HEK293 (cell line): ENCODE results near the gene MIEN1.

ENCODE experiments used
- CTCF ChIA-PET: fragments of 350-600 bp; formaldehyde crosslinking; extraction: SDS; loops from one replicate; lab custom pipeline; 2021; ENCODE audit warnings: antibody characterized with exemption; lab: Yijun Ruan, JAX
- POLR2A ChIA-PET: fragments of 300-600 bp; formaldehyde crosslinking; extraction: SDS; loops from one replicate; lab custom pipeline; 2020; ENCODE audit warnings: antibody characterized with exemption, inconsistent platforms; lab: Yijun Ruan, JAX
- H3K27ac ChIP-seq: fragments of 200-500 bp; sonication (Bioruptor generic); 2 replicates; pipeline ENCODE4 v1.5.1; 2014; ENCODE audit warnings: low read depth, low read length, control low read depth, inconsistent platforms; ENCODE audit errors: extremely low read depth
- H3K36me3 ChIP-seq, 2 experiments: fragments of 200-500 bp in 1 of 2; sonication (Bioruptor generic) in 1 of 2; 1 replicate in 1 of 2; 2 replicates in 1 of 2; pipeline ENCODE4 v1.5.1; 2014 to 2017; ENCODE audit warnings: inconsistent platforms in 2 of 2, low read length in 2 of 2; ENCODE audit not compliant: control insufficient read depth in 2 of 2, insufficient read depth in 1 of 2
- H3K4me1 ChIP-seq: fragments of 200-500 bp; sonication (Bioruptor generic); 2 replicates; pipeline ENCODE4 v1.5.1; 2014; ENCODE audit warnings: mild to moderate bottlenecking, low read length, inconsistent platforms; ENCODE audit not compliant: control insufficient read depth, insufficient read depth
- H3K4me3 ChIP-seq: 2 replicates; pipeline ENCODE4 v1.5.1; 2011; ENCODE audit warnings: low read depth, mild to moderate bottlenecking, control low read depth, low read length, moderate library complexity
- H3K9me3 ChIP-seq: fragments of 200-500 bp; sonication (Bioruptor generic); 2 replicates; pipeline ENCODE4 v1.5.1; 2014; ENCODE audit warnings: low read depth, low read length, inconsistent platforms; ENCODE audit not compliant: control insufficient read depth, insufficient read depth
- BCL11B ChIP-seq: fragments of 450-650 bp; formaldehyde crosslinking; IDR thresholded peaks from 2 replicates; pipeline ENCODE4 v1.5.1; 2016; ENCODE audit warnings: low read depth, missing biosample characterization, missing genetic modification characterization
- EGR2 ChIP-seq: fragments of 450-650 bp; formaldehyde crosslinking; IDR thresholded peaks from 2 replicates; pipeline ENCODE4 v1.5.1; 2016; ENCODE audit warnings: low read depth, missing biosample characterization, missing genetic modification characterization
- ELK4 ChIP-seq: IDR thresholded peaks from 2 replicates; pipeline ENCODE4 v1.6.1; 2011; ENCODE audit warnings: mild to moderate bottlenecking, low read depth, low read length, borderline replicate concordance
- GLI4 ChIP-seq: fragments of 450-650 bp; formaldehyde crosslinking; IDR thresholded peaks from 2 replicates; pipeline ENCODE4 v1.5.1; 2016; ENCODE audit warnings: missing biosample characterization, missing genetic modification characterization
- IKZF3 ChIP-seq: fragments of 450-650 bp; IDR thresholded peaks from 2 replicates; pipeline ENCODE4 v1.5.0; 2018; ENCODE audit warnings: missing biosample characterization, mild to moderate bottlenecking, missing genetic modification characterization, moderate library complexity
- KLF16 ChIP-seq: fragments of 450-650 bp; formaldehyde crosslinking; IDR thresholded peaks from 2 replicates; pipeline ENCODE4 v1.5.1; 2017; ENCODE audit warnings: missing biosample characterization, missing genetic modification characterization
- KLF17 ChIP-seq: fragments of 450-650 bp; formaldehyde crosslinking; IDR thresholded peaks from 2 replicates; pipeline ENCODE4 v1.5.1; 2016; ENCODE audit warnings: missing biosample characterization, missing genetic modification characterization
- KLF8 ChIP-seq: fragments of 450-650 bp; formaldehyde crosslinking; IDR thresholded peaks from 2 replicates; pipeline ENCODE4 v1.5.1; 2016; ENCODE audit warnings: missing biosample characterization, missing genetic modification characterization
- TRIM28 ChIP-seq: IDR thresholded peaks from 2 replicates; pipeline ENCODE4 v1.6.1; 2011; ENCODE audit warnings: low read length, control low read depth, borderline replicate concordance
- TSHZ1 ChIP-seq: fragments of 450-650 bp; formaldehyde crosslinking; IDR thresholded peaks from 2 replicates; pipeline ENCODE4 v1.5.1; 2016; ENCODE audit warnings: missing biosample characterization, missing genetic modification characterization, borderline replicate concordance
- WT1 ChIP-seq: fragments of 450-650 bp; formaldehyde crosslinking; IDR thresholded peaks from 2 replicates; pipeline ENCODE4 v1.5.1; 2016; ENCODE audit warnings: missing biosample characterization, missing genetic modification characterization
- ZFP69B ChIP-seq: fragments of 450-650 bp; formaldehyde crosslinking; IDR thresholded peaks from 2 replicates; pipeline ENCODE4 v1.5.1; 2016; ENCODE audit warnings: missing biosample characterization, missing genetic modification characterization
- ZIC2 ChIP-seq: fragments of 450-650 bp; formaldehyde crosslinking; IDR thresholded peaks from 2 replicates; pipeline ENCODE4 v1.5.1; 2016; ENCODE audit warnings: missing biosample characterization, missing genetic modification characterization
- ZNF211 ChIP-seq: fragments of 450-650 bp; formaldehyde crosslinking; IDR thresholded peaks from 2 replicates; pipeline ENCODE4 v1.5.1; 2016; ENCODE audit warnings: low read depth, missing biosample characterization, missing genetic modification characterization
- ZNF214 ChIP-seq: fragments of 450-650 bp; formaldehyde crosslinking; IDR thresholded peaks from 2 replicates; pipeline ENCODE4 v1.5.1; 2017; ENCODE audit warnings: missing biosample characterization, mild to moderate bottlenecking, missing genetic modification characterization, borderline replicate concordance
- ZNF24 ChIP-seq: fragments of 450-650 bp; formaldehyde crosslinking; IDR thresholded peaks from 2 replicates; pipeline ENCODE4 v1.5.1; 2016; ENCODE audit warnings: missing biosample characterization, missing genetic modification characterization
- ZNF324 ChIP-seq: fragments of 450-650 bp; formaldehyde crosslinking; IDR thresholded peaks from 2 replicates; pipeline ENCODE4 v1.5.1; 2016; ENCODE audit warnings: missing biosample characterization, missing genetic modification characterization
- ZNF341 ChIP-seq: fragments of 450-650 bp; formaldehyde crosslinking; IDR thresholded peaks from 2 replicates; pipeline ENCODE4; 2016; ENCODE audit warnings: low read depth, missing biosample characterization, missing genetic modification characterization
- ZNF366 ChIP-seq: fragments of 450-650 bp; formaldehyde crosslinking; conservative IDR thresholded peaks from 2 replicates; pipeline ENCODE4 v1.5.1; 2016; ENCODE audit warnings: missing biosample characterization, missing genetic modification characterization
- ZNF37A ChIP-seq: fragments of 450-650 bp; IDR thresholded peaks from 2 replicates; pipeline ENCODE4 v1.5.1; 2018; ENCODE audit warnings: missing biosample characterization, missing genetic modification characterization
- ZNF404 ChIP-seq: fragments of 450-650 bp; formaldehyde crosslinking; IDR thresholded peaks from 2 replicates; pipeline ENCODE4 v1.5.1; 2017; ENCODE audit warnings: missing biosample characterization, missing genetic modification characterization
- ZNF514 ChIP-seq: fragments of 450-650 bp; formaldehyde crosslinking; IDR thresholded peaks from 2 replicates; pipeline ENCODE4 v1.5.1; 2016; ENCODE audit warnings: missing biosample characterization, missing genetic modification characterization
- ZNF555 ChIP-seq: fragments of 450-650 bp; formaldehyde crosslinking; conservative IDR thresholded peaks from 2 replicates; pipeline ENCODE4 v1.5.1; 2017; ENCODE audit warnings: missing biosample characterization, mild to moderate bottlenecking, missing genetic modification characterization, inconsistent platforms
- ZNF610 ChIP-seq: fragments of 450-650 bp; formaldehyde crosslinking; IDR thresholded peaks from 2 replicates; pipeline ENCODE4 v1.5.1; 2016; ENCODE audit warnings: missing biosample characterization, missing genetic modification characterization, borderline replicate concordance
- ZNF621 ChIP-seq: fragments of 450-650 bp; formaldehyde crosslinking; IDR thresholded peaks from 2 replicates; pipeline ENCODE4 v1.5.1; 2017; ENCODE audit warnings: missing biosample characterization, missing genetic modification characterization
- ZNF76 ChIP-seq: fragments of 450-650 bp; formaldehyde crosslinking; IDR thresholded peaks from 2 replicates; pipeline ENCODE4; 2016; ENCODE audit warnings: low read depth, missing biosample characterization, missing genetic modification characterization, borderline replicate concordance
- ZNF777 ChIP-seq: fragments of 450-650 bp; formaldehyde crosslinking; IDR thresholded peaks from 2 replicates; pipeline ENCODE4 v1.5.1; 2017; ENCODE audit warnings: missing biosample characterization, missing genetic modification characterization, borderline replicate concordance
- TF ChIP-seq, protein P1 (sequence below): fragments of 450-650 bp; formaldehyde crosslinking; IDR thresholded peaks from 2 replicates; pipeline ENCODE4 v1.5.1; 2016; ENCODE audit warnings: missing biosample characterization, missing genetic modification characterization
- TF ChIP-seq, protein P2 (sequence below): fragments of 450-650 bp; formaldehyde crosslinking; IDR thresholded peaks from 2 replicates; pipeline ENCODE4 v1.5.1; 2016; ENCODE audit warnings: missing biosample characterization, missing genetic modification characterization

The MIEN1 gene

DNA sequence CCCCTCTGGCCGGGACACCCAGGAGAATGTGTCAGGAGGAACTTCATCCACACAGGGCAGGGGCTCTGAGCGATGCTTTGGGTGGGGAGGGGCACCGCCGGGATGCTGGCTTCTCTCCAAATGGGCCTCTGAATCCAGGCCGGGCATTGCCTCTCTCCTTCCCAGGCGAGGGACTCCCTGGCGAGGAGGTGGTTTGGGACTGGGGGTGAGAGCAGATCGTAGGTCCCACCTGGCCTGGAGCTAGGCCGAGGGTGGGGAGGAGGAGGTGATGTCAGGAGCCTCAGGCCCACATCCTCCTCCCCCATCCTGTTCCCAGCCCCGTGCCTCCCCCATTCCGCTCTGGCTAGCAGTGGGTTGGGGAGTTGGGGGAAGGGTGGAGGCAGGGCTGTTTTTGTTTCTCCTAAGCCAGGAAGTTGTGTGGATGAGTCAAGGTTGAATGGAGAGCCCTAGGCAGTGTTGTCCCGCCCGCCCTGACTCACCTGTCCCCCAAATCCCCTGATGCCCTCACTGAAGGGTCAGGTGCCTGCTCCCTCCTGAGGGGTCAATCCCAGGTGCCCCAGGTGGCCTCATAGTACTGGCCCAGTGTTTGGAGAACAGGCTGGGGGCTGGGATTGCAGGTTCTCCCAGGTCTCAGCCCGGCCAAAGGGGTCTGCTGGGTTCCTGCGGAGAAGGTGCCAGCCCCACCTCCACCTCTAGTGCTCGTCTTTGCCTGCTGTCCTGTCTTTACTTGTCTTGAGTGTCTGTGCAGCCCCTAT, 10.2 kb upstream of the MIEN1 start:
- ChIA-PET CTCF (interaction anchor here (1.2 kb wide), 3 partner anchors 10 to 119 kb away, joined by 4 to 6 read pairs (median 5); partner anchors contain the start of gene MIEN1), POLR2A (interaction anchor here (1.4 to 1.9 kb wide), 2 partner anchors 11 to 240 kb away, joined by 5 to 15 read pairs; partner anchors contain the start of genes MIEN1 and PSMD3)
- peaks cover 24% of the 10 kb centered on the region for H3K4me1 ChIP-seq
- peak overlapping the region; percentile 76 for H3K27ac ChIP-seq
- peak overlapping the region; percentile 22 for H3K4me3 ChIP-seq
- no peaks in the 10 kb centered on the region for H3K9me3 ChIP-seq
- no peaks in the 10 kb centered on the region; a peak in 1 of 3 replicates for H3K36me3 ChIP-seq
- 0 out of 2 replicates have a peak, but pooled peaks have one; percentile 31 for TF ChIP-seq GLI4 (tag by site-specific recombination)
- TF ChIP-seq TSHZ1 (tag by site-specific recombination) = no peak
- no peak for TF ChIP-seq ZNF341
- TF ChIP-seq ZNF514 = no peak
- TF ChIP-seq ELK4 = no peak
- TF ChIP-seq WT1 = peak; percentile 69; the same call in 1 of the 2 replicates
- TF ChIP-seq, protein P1, sequence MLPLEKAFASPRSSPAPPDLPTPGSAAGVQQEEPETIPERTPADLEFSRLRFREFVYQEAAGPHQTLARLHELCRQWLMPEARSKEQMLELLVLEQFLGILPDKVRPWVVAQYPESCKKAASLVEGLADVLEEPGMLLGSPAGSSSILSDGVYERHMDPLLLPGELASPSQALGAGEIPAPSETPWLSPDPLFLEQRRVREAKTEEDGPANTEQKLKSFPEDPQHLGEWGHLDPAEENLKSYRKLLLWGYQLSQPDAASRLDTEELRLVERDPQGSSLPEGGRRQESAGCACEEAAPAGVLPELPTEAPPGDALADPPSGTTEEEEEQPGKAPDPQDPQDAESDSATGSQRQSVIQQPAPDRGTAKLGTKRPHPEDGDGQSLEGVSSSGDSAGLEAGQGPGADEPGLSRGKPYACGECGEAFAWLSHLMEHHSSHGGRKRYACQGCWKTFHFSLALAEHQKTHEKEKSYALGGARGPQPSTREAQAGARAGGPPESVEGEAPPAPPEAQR (tag by site-specific recombination) = no peak
- TF ChIP-seq IKZF3 (tag by site-specific recombination) = no peak; the same call in 1 of the 2 replicates
- TF ChIP-seq, protein P2, sequence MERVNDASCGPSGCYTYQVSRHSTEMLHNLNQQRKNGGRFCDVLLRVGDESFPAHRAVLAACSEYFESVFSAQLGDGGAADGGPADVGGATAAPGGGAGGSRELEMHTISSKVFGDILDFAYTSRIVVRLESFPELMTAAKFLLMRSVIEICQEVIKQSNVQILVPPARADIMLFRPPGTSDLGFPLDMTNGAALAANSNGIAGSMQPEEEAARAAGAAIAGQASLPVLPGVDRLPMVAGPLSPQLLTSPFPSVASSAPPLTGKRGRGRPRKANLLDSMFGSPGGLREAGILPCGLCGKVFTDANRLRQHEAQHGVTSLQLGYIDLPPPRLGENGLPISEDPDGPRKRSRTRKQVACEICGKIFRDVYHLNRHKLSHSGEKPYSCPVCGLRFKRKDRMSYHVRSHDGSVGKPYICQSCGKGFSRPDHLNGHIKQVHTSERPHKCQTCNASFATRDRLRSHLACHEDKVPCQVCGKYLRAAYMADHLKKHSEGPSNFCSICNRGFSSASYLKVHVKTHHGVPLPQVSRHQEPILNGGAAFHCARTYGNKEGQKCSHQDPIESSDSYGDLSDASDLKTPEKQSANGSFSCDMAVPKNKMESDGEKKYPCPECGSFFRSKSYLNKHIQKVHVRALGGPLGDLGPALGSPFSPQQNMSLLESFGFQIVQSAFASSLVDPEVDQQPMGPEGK = peak; percentile 42
- TF ChIP-seq ZNF777 (tag by site-specific recombination) = no peak
- no peak for TF ChIP-seq ZNF37A (tag by site-specific recombination)
- TF ChIP-seq EGR2 (tag by site-specific recombination) = peak; percentile 94
- TF ChIP-seq ZNF555 (tag by site-specific recombination) = no peak
- no peak for TF ChIP-seq ZNF211 (tag by site-specific recombination)
- peak; percentile 70 for TF ChIP-seq ZFP69B (tag by site-specific recombination)
- peak; percentile 93 for TF ChIP-seq KLF17
- peak; percentile 45; the same call in 1 of the 2 replicates for TF ChIP-seq ZNF24 (tag by site-specific recombination)
- peak; percentile 68 for TF ChIP-seq ZIC2 (tag by site-specific recombination)
- TF ChIP-seq ZNF404 (tag by site-specific recombination) = no peak
- TF ChIP-seq KLF16 (tag by site-specific recombination) = peak; percentile 21; the same call in 1 of the 2 replicates
- TF ChIP-seq BCL11B = no peak
- no peak for TF ChIP-seq TRIM28
- TF ChIP-seq ZNF621 = no peak
- TF ChIP-seq ZNF214 (tag by site-specific recombination) = no peak
- TF ChIP-seq ZNF324 (tag by site-specific recombination) = 0 out of 2 replicates have a peak, but pooled peaks have one; percentile 49
- TF ChIP-seq ZNF366 = no peak
- no peak for TF ChIP-seq KLF8
- TF ChIP-seq ZNF610 = no peak
- no peak for TF ChIP-seq ZNF76 (tag by site-specific recombination)
